Neural crest cell (in vitro differentiated cells): ENCODE data around the gene OR1A1. TPM values are rescaled to one million over a fixed set of nuclear protein-coding genes. Genes with fewer than 3 reads are reported as not detected.

ENCODE experiments used
- DNase-seq: peaks from one replicate; pipeline ENCODE4 v3.0.0; 2021; ENCODE audit warnings: low read depth, mixed read lengths, low spot score
- H3K27ac Mint-ChIP-seq: one replicate; pipeline ENCODE4 v1.8.0; 2021; ENCODE audit warnings: mild to moderate bottlenecking, mixed read lengths; ENCODE audit not compliant: unreplicated experiment
- H3K27me3 Mint-ChIP-seq: 2 replicates; pipeline ENCODE4 v1.8.0; 2021; ENCODE audit warnings: low read depth, mild to moderate bottlenecking, mixed read lengths
- H3K36me3 Mint-ChIP-seq: 2 replicates; pipeline ENCODE4 v1.8.0; 2021; ENCODE audit warnings: low read depth, mild to moderate bottlenecking, mixed read lengths
- H3K4me1 Mint-ChIP-seq: 2 replicates; pipeline ENCODE4 v1.8.0; 2021; ENCODE audit warnings: mixed read lengths
- H3K4me3 Mint-ChIP-seq: one replicate; pipeline ENCODE4 v1.8.0; 2021; ENCODE audit warnings: mild to moderate bottlenecking, mixed read lengths
- H3K9me3 Mint-ChIP-seq: 2 replicates; pipeline ENCODE4 v1.8.0; 2021; ENCODE audit warnings: mixed read lengths
- CTCF ChIP-seq: fragments of 200-600 bp; sonication (generic); conservative IDR thresholded peaks from 2 replicates; pipeline ENCODE4 v1.5.0; 2021; ENCODE audit warnings: antibody characterized with exemption, mild to moderate bottlenecking
- long read RNA-seq: library from polyadenylated mRNA; unstranded; transcript quantifications from one replicate; pipeline ENCODE4 v2.0.0, GENCODE V29; 2020
- total RNA-seq: library from RNA; stranded (reverse); gene quantifications from 2 replicates; pipeline ENCODE4 v1.2.1, GENCODE V29; 2021

The OR1A1 gene
- total RNA-seq, result not detected in 2 replicates
- long read RNA-seq, result 0 reads

GRCh38 chr17:3207367-3207766 is at the start of gene OR1A1:
Gene OR1A1 (plus strand): TSS chr17:3207667. CDS start chr17:3215621, 7,954 bp downstream.
- H3K4me3 Mint-ChIP-seq, result no peak within 1 kb of the TSS
- peaks cover 17% of the 10 kb centered on the region for H3K9me3 Mint-ChIP-seq
- H3K4me1 Mint-ChIP-seq, result no peaks in the 10 kb centered on the region
- no peak for TF ChIP-seq CTCF
- peaks cover 29% of the 10 kb centered on the region for H3K27me3 Mint-ChIP-seq
- H3K27ac Mint-ChIP-seq, result no peak within 1 kb of the TSS
- H3K36me3 Mint-ChIP-seq, result no peaks in the 10 kb centered on the region
- no peak for DNase-seq

GRCh38 chr17:3167574-3167973 is 39.9 kb upstream of the OR1A1 start:
- Mint-ChIP-seq H3K4me1 (no peaks in the 10 kb centered on the region), H3K27me3 (peaks cover 41% of the 10 kb centered on the region), H3K4me3 (no peak overlapping the region), H3K27ac (no peak overlapping the region), H3K36me3 (no peaks in the 10 kb centered on the region), H3K9me3 (peaks cover 10% of the 10 kb centered on the region)
- DNase-seq, result no peak
- no peak for TF ChIP-seq CTCF

GRCh38 chr17:3189961-3190360 is 17.5 kb upstream of the OR1A1 start:
- Mint-ChIP-seq H3K9me3 (no peaks in the 10 kb centered on the region), H3K4me1 (no peaks in the 10 kb centered on the region), H3K36me3 (no peaks in the 10 kb centered on the region), H3K27me3 (peaks cover 56% of the 10 kb centered on the region), H3K4me3 (no peak overlapping the region), H3K27ac (no peak overlapping the region)
- no peak for DNase-seq
- TF ChIP-seq CTCF, result no peak

GRCh38 chr17:3197219-3197618 is 10.2 kb upstream of the OR1A1 start, which contains the start of gene OR1A2:
Gene OR1A2 (plus strand): TSS chr17:3197519. CDS start chr17:3197519, 0 bp downstream.
- H3K36me3 Mint-ChIP-seq, result no peaks in the 10 kb centered on the region
- H3K4me1 Mint-ChIP-seq, result no peaks in the 10 kb centered on the region
- no peak for TF ChIP-seq CTCF
- peaks cover 41% of the 10 kb centered on the region for H3K27me3 Mint-ChIP-seq
- peaks cover 8% of the 10 kb centered on the region for H3K9me3 Mint-ChIP-seq
- DNase-seq, result no peak
- H3K4me3 Mint-ChIP-seq, result no peak within 1 kb of the TSS
- H3K27ac Mint-ChIP-seq, result no peak within 1 kb of the TSS

- peaks cover 20% of the 10 kb centered on the region for H3K9me3 Mint-ChIP-seq
- DNase-seq, result no peak
- no peaks in the 10 kb centered on the region for H3K4me1 Mint-ChIP-seq
- no peak overlapping the region for H3K4me3 Mint-ChIP-seq
- no peaks in the 10 kb centered on the region for H3K36me3 Mint-ChIP-seq
- H3K27ac Mint-ChIP-seq, result no peak overlapping the region
- TF ChIP-seq CTCF, result no peak
- peaks cover 32% of the 10 kb centered on the region for H3K27me3 Mint-ChIP-seq
Observed at GRCh38 chr17:3208484-3208883, 1.0 kb downstream of the OR1A1 start.

GRCh38 chr17:3213001-3213400 is 5.5 kb downstream of the OR1A1 start:
- no peak for DNase-seq
- Mint-ChIP-seq H3K9me3 (peaks cover 13% of the 10 kb centered on the region), H3K27me3 (peaks cover 16% of the 10 kb centered on the region)

More at GRCh38 chr17:3213001-3213400, 5.5 kb downstream of the OR1A1 start:
- Mint-ChIP-seq H3K27ac (no peak overlapping the region), H3K4me1 (no peaks in the 10 kb centered on the region), H3K4me3 (no peak overlapping the region), H3K36me3 (no peaks in the 10 kb centered on the region)
- TF ChIP-seq CTCF, result no peak
